Esophagus (tissue), 2 donors: ENCODE results near the gene FNBP1L. TPM values are rescaled to one million over a fixed set of nuclear protein-coding genes. Genes with fewer than 3 reads are reported as not detected.
"Not testable (repeated sequence)": the region's sequence is repeated elsewhere in the genome, so short reads cannot be mapped to it uniquely, and the experiment has no call there.

Source experiments
- H3K27ac ChIP-seq, 2 donors: one replicate each; pipeline ENCODE4 v1.5.1; 2013; ENCODE audit warnings: low read depth in 2 of 2, mild to moderate bottlenecking in 2 of 2, inconsistent platforms in 1 of 2, low read length in 1 of 2, moderate library complexity in 1 of 2
- H3K27me3 ChIP-seq, 2 donors: one replicate each; pipeline ENCODE4 v1.6.1; 2013; ENCODE audit warnings: low read length in 2 of 2, control low read depth in 1 of 2, mild to moderate bottlenecking in 1 of 2; ENCODE audit not compliant: insufficient read depth in 2 of 2, control insufficient read depth in 1 of 2
- H3K36me3 ChIP-seq, 2 donors: one replicate each; pipeline ENCODE4 v1.6.1; 2013; ENCODE audit warnings: low read length in 1 of 2; ENCODE audit not compliant: control insufficient read depth in 2 of 2, insufficient read depth in 2 of 2
- H3K4me1 ChIP-seq, 2 donors: one replicate each; pipeline ENCODE4 v1.6.1; 2013; ENCODE audit warnings: low read length in 1 of 2; ENCODE audit not compliant: control insufficient read depth in 2 of 2, insufficient read depth in 2 of 2
- H3K4me3 ChIP-seq, 2 donors: one replicate each; pipeline ENCODE4 v1.5.1; 2013; ENCODE audit warnings: low read length in 2 of 2, mild to moderate bottlenecking in 2 of 2, low read depth in 1 of 2, moderate library complexity in 1 of 2
- H3K9me3 ChIP-seq, 2 donors: one replicate each; pipeline ENCODE4 v1.6.1; 2013; ENCODE audit warnings: mild to moderate bottlenecking in 2 of 2, low read depth in 1 of 2, low read length in 1 of 2, moderate library complexity in 1 of 2; ENCODE audit not compliant: control insufficient read depth in 2 of 2, insufficient read depth in 1 of 2
- WGBS, 2 donors: extraction: QIAGEN DNeasy Blood & Tissue Kit; methylation state at CpG; one replicate each; pipeline ENCODE4 v1.1.7; 2013; 5-methylcytosine and 5-hydroxymethylcytosine counted together
- polyA plus RNA-seq, 2 donors: library from polyadenylated mRNA; stranded (reverse); fragments of 200-250 nt; gene quantifications; one replicate each; pipeline ENCODE4 v1.2.3, GENCODE V29; 2013
- donor health status: healthy with polysubstance abuse.
- donor health status: Bipolar disorder and iron deficiency.

The FNBP1L gene
- polyA plus RNA-seq, 2 donors: 4.7 to 7.9 TPM

- 88 to 95% methylated on average over 1 of the region's 1 CpG for WGBS, 2 donors
- Histone ChIP-seq H3K4me1 (peaks cover 0 to 2% of the 10 kb centered on the region in 2 donors), H3K9me3 (peaks cover 0 to 5% of the 10 kb centered on the region in 2 donors), H3K27me3 (no peaks in the 10 kb centered on the region), H3K4me3 (no peak overlapping the region), H3K27ac (no peak overlapping the region), H3K36me3 (no peaks in the 10 kb centered on the region)
Measured at GRCh38 chr1:93475681-93476080, 27.8 kb downstream of the FNBP1L start.

GRCh38 chr1:93479133-93479745, 31.3 kb downstream of the FNBP1L start:
- H3K27ac ChIP-seq, H3K36me3 ChIP-seq, H3K4me3 ChIP-seq, H3K9me3 ChIP-seq, H3K4me1 ChIP-seq, H3K27me3 ChIP-seq: not testable (repeated sequence)
- WGBS, 2 donors: 88 to 91% methylated on average over 8 of the region's 8 CpGs

- H3K36me3 ChIP-seq, H3K27ac ChIP-seq, H3K4me1 ChIP-seq, H3K4me3 ChIP-seq, H3K27me3 ChIP-seq, H3K9me3 ChIP-seq: not testable (repeated sequence)
- 95% methylated on average over 5 of the region's 5 CpGs for WGBS, 2 donors
Measured at GRCh38 chr1:93481899-93482298, 34.0 kb downstream of the FNBP1L start.

- Histone ChIP-seq H3K9me3 (peaks cover 0 to 3% of the 10 kb centered on the region in 2 donors), H3K27me3 (no peaks in the 10 kb centered on the region), H3K4me1 (no peaks in the 10 kb centered on the region), H3K27ac (no peak overlapping the region), H3K36me3 (no peaks in the 10 kb centered on the region), H3K4me3 (no peak overlapping the region)
- 86 to 93% methylated on average over 3 of the region's 3 CpGs for WGBS, 2 donors
Measured at GRCh38 chr1:93483200-93483599, 35.3 kb downstream of the FNBP1L start.

GRCh38 chr1:93483606-93484005, 35.7 kb downstream of the FNBP1L start:
- Histone ChIP-seq H3K36me3 (no peaks in the 10 kb centered on the region), H3K4me1 (no peaks in the 10 kb centered on the region), H3K27me3 (no peaks in the 10 kb centered on the region), H3K9me3 (no peaks in the 10 kb centered on the region), H3K4me3 (no peak overlapping the region), H3K27ac (no peak overlapping the region)

GRCh38 chr1:93488207-93488606, 40.3 kb downstream of the FNBP1L start:
- no peaks in the 10 kb centered on the region for H3K36me3 ChIP-seq
- no peaks in the 10 kb centered on the region for H3K4me1 ChIP-seq
- H3K9me3 ChIP-seq: no peaks in the 10 kb centered on the region
- 89 to 96% methylated on average over 2 of the region's 2 CpGs for WGBS, 2 donors
- H3K4me3 ChIP-seq: no peak overlapping the region
- H3K27me3 ChIP-seq: no peaks in the 10 kb centered on the region
- no peak overlapping the region for H3K27ac ChIP-seq

- Histone ChIP-seq H3K9me3 (no peaks in the 10 kb centered on the region), H3K4me3 (no peak overlapping the region), H3K36me3 (no peaks in the 10 kb centered on the region), H3K4me1 (no peaks in the 10 kb centered on the region), H3K27ac (no peak overlapping the region), H3K27me3 (no peaks in the 10 kb centered on the region)
Measured at GRCh38 chr1:93489756-93490155, 41.8 kb downstream of the FNBP1L start.

- Histone ChIP-seq H3K27ac (no peak overlapping the region), H3K4me1 (no peaks in the 10 kb centered on the region), H3K9me3 (no peaks in the 10 kb centered on the region), H3K27me3 (no peaks in the 10 kb centered on the region), H3K36me3 (no peaks in the 10 kb centered on the region), H3K4me3 (no peak overlapping the region)
Measured at GRCh38 chr1:93490357-93490756, 42.4 kb downstream of the FNBP1L start.

GRCh38 chr1:93495911-93496310, 48.0 kb downstream of the FNBP1L start:
- no peak overlapping the region for H3K27ac ChIP-seq
- WGBS, 2 donors: 85 to 87% methylated on average over 1 of the region's 1 CpG
- no peaks in the 10 kb centered on the region for H3K27me3 ChIP-seq
- no peak overlapping the region for H3K4me3 ChIP-seq
- H3K9me3 ChIP-seq: no peaks in the 10 kb centered on the region
- H3K4me1 ChIP-seq: no peaks in the 10 kb centered on the region
- no peaks in the 10 kb centered on the region for H3K36me3 ChIP-seq

GRCh38 chr1:93496520-93496919, 48.6 kb downstream of the FNBP1L start:
- Histone ChIP-seq H3K4me3 (no peak overlapping the region), H3K27me3 (no peaks in the 10 kb centered on the region), H3K4me1 (no peaks in the 10 kb centered on the region), H3K36me3 (no peaks in the 10 kb centered on the region), H3K27ac (no peak overlapping the region), H3K9me3 (no peaks in the 10 kb centered on the region)
- 92 to 93% methylated on average over 4 of the region's 4 CpGs for WGBS, 2 donors
